ENCODE data around the gene GLYATL2. TPM values are rescaled to one million over a fixed set of nuclear protein-coding genes. Genes with fewer than 3 reads are reported as not detected.

Gene GLYATL2
- total and polyA plus RNA-seq, 4 donors: 0.24 TPM; not detected in 3

DNA sequence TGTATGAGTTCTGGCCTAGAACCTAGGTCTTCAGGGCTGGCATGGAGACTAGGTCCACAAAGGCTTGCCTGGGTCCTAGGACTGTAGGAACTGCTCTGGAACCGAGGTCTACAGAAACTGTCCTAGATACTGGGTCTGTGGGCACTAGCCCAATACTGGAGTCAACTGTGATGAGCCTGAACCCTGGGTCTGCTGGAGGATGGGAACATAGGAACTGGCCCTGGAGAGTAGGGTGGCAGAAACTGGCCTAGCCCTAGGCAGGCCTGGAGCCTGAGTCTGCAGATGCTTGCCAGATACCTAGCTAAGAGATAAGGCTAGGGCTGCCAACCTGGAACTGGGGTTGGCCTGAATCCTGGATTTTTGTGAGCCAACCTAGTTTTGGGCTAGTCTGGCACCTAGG, 19.2 kb upstream of the GLYATL2 start:
- H3K27me3 ChIP-seq (ENCODE audit: control insufficient read depth in 1 of 2, insufficient read depth in 2 of 2, low read length in 1 of 2): no peaks in the 10 kb centered on the region
- H3K4me3 ChIP-seq (ENCODE audit: low read length in 2 of 2): no peak overlapping the region
- WGBS, 2 donors: 55 to 73% methylated on average over 1 of the region's 1 CpG
- H3K27ac ChIP-seq (ENCODE audit: low read depth in 1 of 2, low read length in 2 of 2): no peak overlapping the region
- DNase-seq (no peak), ATAC-seq (ENCODE audit: low FRiP score) (no peak)
- no peaks in the 10 kb centered on the region for H3K36me3 ChIP-seq (ENCODE audit: control insufficient read depth in 1 of 2, insufficient read depth in 2 of 2, low read length in 1 of 2)
- intact Hi-C loops (cut with DNase I): no loop called here
- H3K9me3 ChIP-seq (ENCODE audit: control insufficient read depth, low read length): no peaks in the 10 kb centered on the region
- H3K4me1 ChIP-seq (ENCODE audit: control insufficient read depth in 1 of 2, insufficient read depth in 2 of 2, low read length in 2 of 2): no peaks in the 10 kb centered on the region

DNA sequence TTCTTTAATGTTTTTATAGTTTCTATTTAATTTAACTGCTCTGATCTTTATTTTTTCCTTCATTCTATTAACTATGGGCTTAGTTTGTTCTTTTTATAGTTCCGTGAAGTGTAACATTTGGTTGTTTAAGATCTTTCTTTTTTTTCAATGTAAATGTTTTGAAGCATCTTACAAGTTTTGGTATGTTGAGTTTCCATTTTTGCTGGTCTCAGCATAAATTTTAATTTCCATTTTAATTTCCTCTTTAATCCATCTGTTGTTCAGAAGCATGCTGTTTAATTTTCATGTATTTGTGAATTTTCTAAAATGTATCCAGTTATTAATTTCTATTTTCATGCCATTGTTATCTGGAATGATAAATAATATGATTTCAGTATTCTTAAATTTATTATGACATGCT, 17.0 kb upstream of the GLYATL2 start:
- Histone ChIP-seq H3K9me3 (ENCODE audit: control insufficient read depth, low read length) (no peaks in the 10 kb centered on the region), H3K36me3 (ENCODE audit: control insufficient read depth in 1 of 2, insufficient read depth in 2 of 2, low read length in 1 of 2) (no peaks in the 10 kb centered on the region), H3K27me3 (ENCODE audit: control insufficient read depth in 1 of 2, insufficient read depth in 2 of 2, low read length in 1 of 2) (no peaks in the 10 kb centered on the region), H3K4me3 (ENCODE audit: low read length in 2 of 2) (no peak overlapping the region), H3K27ac (ENCODE audit: low read depth in 1 of 2, low read length in 2 of 2) (no peak overlapping the region), H3K4me1 (ENCODE audit: control insufficient read depth in 1 of 2, insufficient read depth in 2 of 2, low read length in 2 of 2) (no peaks in the 10 kb centered on the region)
- DNase-seq (no peak), ATAC-seq (ENCODE audit: low FRiP score) (no peak)
- intact Hi-C loops (cut with DNase I): no loop called here
- 88 to 92% methylated on average over 1 of the region's 1 CpG for WGBS, 2 donors

DNA sequence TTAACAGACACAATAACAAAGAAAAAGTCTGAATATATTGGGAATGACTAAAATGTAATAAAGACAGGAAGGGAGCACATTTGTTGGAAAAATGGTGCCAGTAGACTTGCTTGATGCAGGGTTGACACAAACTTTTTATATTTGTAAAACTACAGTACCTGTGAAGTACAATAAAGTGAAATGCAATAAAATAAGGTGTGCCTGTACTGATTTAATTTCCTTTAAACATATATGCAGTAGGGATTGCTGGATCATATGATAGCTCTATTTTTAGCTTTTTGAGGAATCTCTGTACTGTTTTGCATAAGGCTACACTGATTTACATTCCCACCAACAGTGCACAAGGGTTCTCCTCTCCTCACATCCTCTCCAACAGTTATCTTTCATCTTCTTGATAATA, 12.3 kb upstream of the GLYATL2 start:
- intact Hi-C loops (cut with DNase I): no loop called here
- H3K9me3 ChIP-seq (ENCODE audit: control insufficient read depth, low read length): no peaks in the 10 kb centered on the region
- H3K27ac ChIP-seq (ENCODE audit: low read depth in 1 of 2, low read length in 2 of 2): no peak overlapping the region
- no peaks in the 10 kb centered on the region for H3K4me1 ChIP-seq (ENCODE audit: control insufficient read depth in 1 of 2, insufficient read depth in 2 of 2, low read length in 2 of 2)
- no peak for DNase-seq
- no peak overlapping the region for H3K4me3 ChIP-seq (ENCODE audit: low read length in 2 of 2)
- no peak for ATAC-seq (ENCODE audit: low FRiP score)
- no peaks in the 10 kb centered on the region for H3K27me3 ChIP-seq (ENCODE audit: control insufficient read depth in 1 of 2, insufficient read depth in 2 of 2, low read length in 1 of 2)
- H3K36me3 ChIP-seq (ENCODE audit: control insufficient read depth in 1 of 2, insufficient read depth in 2 of 2, low read length in 1 of 2): no peaks in the 10 kb centered on the region

DNA sequence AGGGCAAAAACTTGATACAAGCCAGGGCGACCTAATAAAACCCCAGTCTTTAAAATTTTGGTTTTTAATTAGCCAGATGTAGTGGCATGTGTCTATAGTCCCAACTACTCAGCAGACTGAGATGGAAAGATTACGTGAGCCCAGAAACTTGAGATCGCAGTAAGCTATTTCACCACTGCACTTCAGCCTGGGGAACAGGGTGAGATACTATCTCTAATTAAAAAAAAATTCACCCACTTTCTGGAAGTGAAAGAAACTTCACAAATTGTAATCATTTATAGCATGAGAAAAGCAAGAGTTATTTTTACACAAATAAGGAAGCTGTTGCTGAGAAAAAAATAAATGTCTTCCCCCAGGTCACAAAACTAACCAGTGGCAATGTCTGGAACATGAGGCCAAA, 882 bp upstream of the GLYATL2 start:
- DNase-seq (no peak), ATAC-seq (ENCODE audit: low FRiP score) (no peak)
- no peak overlapping the region for H3K4me3 ChIP-seq (ENCODE audit: low read length in 2 of 2)
- H3K27me3 ChIP-seq (ENCODE audit: control insufficient read depth in 1 of 2, insufficient read depth in 2 of 2, low read length in 1 of 2): no peaks in the 10 kb centered on the region
- intact Hi-C loops (cut with DNase I): no loop called here
- no peak overlapping the region for H3K27ac ChIP-seq (ENCODE audit: low read depth in 1 of 2, low read length in 2 of 2)
- no peaks in the 10 kb centered on the region for H3K36me3 ChIP-seq (ENCODE audit: control insufficient read depth in 1 of 2, insufficient read depth in 2 of 2, low read length in 1 of 2)
- H3K9me3 ChIP-seq (ENCODE audit: control insufficient read depth, low read length): no peaks in the 10 kb centered on the region
- WGBS, 2 donors: 77 to 79% methylated on average over 3 of the region's 3 CpGs
- H3K4me1 ChIP-seq (ENCODE audit: control insufficient read depth in 1 of 2, insufficient read depth in 2 of 2, low read length in 2 of 2): no peaks in the 10 kb centered on the region

DNA sequence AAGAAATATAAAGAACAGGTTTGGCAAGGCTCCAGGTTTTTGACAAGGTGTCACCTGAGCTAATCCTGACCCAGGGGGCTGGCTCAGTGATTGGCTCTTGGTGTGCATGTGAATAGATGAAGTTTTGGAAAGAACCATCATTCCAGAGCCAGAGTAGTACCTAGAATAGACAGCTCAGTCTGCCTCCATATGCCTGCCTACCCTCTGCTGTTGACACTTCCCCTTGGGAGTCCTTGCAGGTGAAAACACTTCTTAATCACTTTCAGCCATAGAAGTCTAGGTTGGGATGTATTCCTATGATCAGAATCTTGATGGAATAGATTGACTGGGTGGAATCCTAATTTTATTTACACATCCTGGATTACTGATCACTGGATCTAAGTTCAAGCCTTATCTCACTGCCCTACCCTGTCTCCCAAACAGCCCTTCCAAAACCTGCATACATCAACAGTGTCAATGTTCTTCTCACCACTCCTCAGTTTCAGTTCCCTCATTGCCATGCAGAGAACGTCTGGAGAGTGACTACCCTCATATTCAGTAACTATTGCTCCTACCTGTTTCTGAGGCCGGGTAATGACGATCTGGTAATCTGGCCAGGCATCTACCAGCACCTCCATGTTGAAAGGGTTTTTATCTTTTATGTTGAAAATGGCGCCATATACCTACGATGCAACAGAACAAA, 6.7 kb downstream of the GLYATL2 start:
- DNase-seq: no peak
- intact Hi-C loops (cut with DNase I): no loop called here
- Histone ChIP-seq H3K4me3 (ENCODE audit: low read length in 2 of 2) (no peak overlapping the region), H3K36me3 (ENCODE audit: control insufficient read depth in 1 of 2, insufficient read depth in 2 of 2, low read length in 1 of 2) (no peaks in the 10 kb centered on the region), H3K27ac (ENCODE audit: low read depth in 1 of 2, low read length in 2 of 2) (no peak overlapping the region), H3K4me1 (ENCODE audit: control insufficient read depth in 1 of 2, insufficient read depth in 2 of 2, low read length in 2 of 2) (no peaks in the 10 kb centered on the region), H3K9me3 (ENCODE audit: control insufficient read depth, low read length) (peaks cover 3% of the 10 kb centered on the region), H3K27me3 (ENCODE audit: control insufficient read depth in 1 of 2, insufficient read depth in 2 of 2, low read length in 1 of 2) (no peaks in the 10 kb centered on the region)
- 83 to 89% methylated on average over 5 of the region's 5 CpGs for WGBS, 2 donors
- ATAC-seq (ENCODE audit: low FRiP score): no peak

DNA sequence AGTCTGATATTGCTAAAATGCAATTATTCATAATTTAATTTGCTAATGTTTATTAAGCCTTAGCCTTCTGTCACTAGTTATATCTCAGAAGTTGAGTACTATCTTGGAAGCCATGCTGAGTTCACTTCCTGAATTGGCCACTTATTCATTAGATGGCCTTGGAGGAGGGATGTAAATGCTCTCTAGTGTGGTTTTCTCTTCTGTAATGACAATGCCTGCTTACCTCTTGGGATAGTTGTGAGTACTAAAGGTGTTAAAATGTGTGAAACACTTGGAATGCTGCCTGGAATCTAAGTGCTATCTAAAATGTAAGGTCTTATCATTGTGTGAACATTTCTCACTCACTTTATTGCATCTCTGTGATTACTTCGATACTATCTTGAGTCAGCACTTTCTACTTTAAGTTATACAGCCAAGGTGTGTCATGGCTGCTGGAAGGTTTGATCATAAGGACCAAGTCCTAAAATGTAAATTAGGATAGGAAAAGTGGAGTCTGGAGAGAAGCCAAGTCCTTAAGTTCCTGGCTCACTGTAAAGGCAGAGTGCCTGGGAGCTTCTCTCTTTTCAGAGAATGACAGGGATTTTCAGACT, 12.4 kb downstream of the GLYATL2 start:
- WGBS, 2 donors: 74 to 94% methylated on average over 1 of the region's 1 CpG
- no peak overlapping the region for H3K4me3 ChIP-seq (ENCODE audit: low read length in 2 of 2)
- H3K9me3 ChIP-seq (ENCODE audit: control insufficient read depth, low read length): peaks cover 1% of the 10 kb centered on the region
- no peaks in the 10 kb centered on the region for H3K4me1 ChIP-seq (ENCODE audit: control insufficient read depth in 1 of 2, insufficient read depth in 2 of 2, low read length in 2 of 2)
- H3K27me3 ChIP-seq (ENCODE audit: control insufficient read depth in 1 of 2, insufficient read depth in 2 of 2, low read length in 1 of 2): no peaks in the 10 kb centered on the region
- DNase-seq: no peak
- no peak for ATAC-seq (ENCODE audit: low FRiP score)
- intact Hi-C loops (cut with DNase I): no loop called here
- H3K27ac ChIP-seq (ENCODE audit: low read depth in 1 of 2, low read length in 2 of 2): no peak overlapping the region
- H3K36me3 ChIP-seq (ENCODE audit: control insufficient read depth in 1 of 2, insufficient read depth in 2 of 2, low read length in 1 of 2): no peaks in the 10 kb centered on the region

DNA sequence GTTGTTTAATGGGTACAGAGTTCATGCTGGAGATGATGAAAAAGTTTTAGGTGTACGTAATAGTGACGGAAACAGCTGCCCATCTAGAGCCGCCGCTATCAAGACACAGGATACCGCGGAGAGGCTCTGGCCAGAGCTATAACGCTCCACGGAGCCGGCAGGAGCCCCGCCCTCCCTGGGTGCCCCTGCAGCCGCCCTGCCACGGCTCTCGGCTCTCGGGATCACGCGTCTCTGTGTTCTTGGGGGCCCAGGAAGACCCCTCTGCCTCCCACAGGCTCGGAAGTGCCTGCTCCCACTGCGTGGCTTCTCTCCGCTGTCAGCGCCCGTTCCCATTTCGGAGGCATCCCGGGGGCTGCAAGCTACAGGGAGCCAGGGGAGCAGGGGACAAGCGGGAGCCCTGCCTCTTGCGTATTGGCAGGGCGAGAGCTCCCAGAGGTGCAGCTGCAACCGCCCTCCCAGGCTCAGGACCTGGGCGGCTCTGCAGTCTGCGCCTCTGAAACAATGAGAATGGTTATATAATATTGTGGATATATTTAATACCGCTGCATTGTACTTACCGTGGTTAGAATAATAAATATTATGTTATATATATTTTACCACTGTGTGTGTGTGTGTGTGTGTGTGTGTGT, 13.7 kb downstream of the GLYATL2 start:
- no peak overlapping the region for H3K4me3 ChIP-seq (ENCODE audit: low read length in 2 of 2)
- DNase-seq: no peak
- H3K27ac ChIP-seq (ENCODE audit: low read depth in 1 of 2, low read length in 2 of 2): no peak overlapping the region
- WGBS, 2 donors: 28 to 41% methylated on average over 27 to 31 of the region's 31 CpGs
- intact Hi-C loops (cut with DNase I): no loop called here
- no peaks in the 10 kb centered on the region for H3K27me3 ChIP-seq (ENCODE audit: control insufficient read depth in 1 of 2, insufficient read depth in 2 of 2, low read length in 1 of 2)
- H3K36me3 ChIP-seq (ENCODE audit: control insufficient read depth in 1 of 2, insufficient read depth in 2 of 2, low read length in 1 of 2): no peaks in the 10 kb centered on the region
- H3K9me3 ChIP-seq (ENCODE audit: control insufficient read depth, low read length): peaks cover 1% of the 10 kb centered on the region
- H3K4me1 ChIP-seq (ENCODE audit: control insufficient read depth in 1 of 2, insufficient read depth in 2 of 2, low read length in 2 of 2): no peaks in the 10 kb centered on the region
- no peak for ATAC-seq (ENCODE audit: low FRiP score)

DNA sequence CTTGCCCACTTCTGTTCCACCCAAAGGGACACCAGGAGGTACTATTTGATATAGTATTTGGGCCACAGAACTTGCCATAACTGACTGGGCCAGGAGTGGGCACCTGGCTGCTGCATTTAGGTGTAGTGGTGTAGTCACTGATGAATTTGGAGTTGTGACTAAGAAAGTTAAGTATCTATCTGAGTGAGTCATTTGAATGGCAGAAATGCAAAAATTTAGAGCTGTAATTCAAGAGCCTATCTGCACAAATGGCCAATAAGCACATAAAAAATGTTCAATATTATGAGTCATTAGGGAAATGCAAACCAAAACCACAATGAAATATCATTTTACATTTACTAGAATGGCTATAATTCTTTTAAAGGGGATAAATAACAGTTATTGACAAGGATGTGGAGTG, 14.7 kb downstream of the GLYATL2 start:
- H3K36me3 ChIP-seq (ENCODE audit: control insufficient read depth in 1 of 2, insufficient read depth in 2 of 2, low read length in 1 of 2): no peaks in the 10 kb centered on the region
- intact Hi-C loops (cut with DNase I): no loop called here
- H3K27me3 ChIP-seq (ENCODE audit: control insufficient read depth in 1 of 2, insufficient read depth in 2 of 2, low read length in 1 of 2): no peaks in the 10 kb centered on the region
- no peak for DNase-seq
- H3K27ac ChIP-seq (ENCODE audit: low read depth in 1 of 2, low read length in 2 of 2): no peak overlapping the region
- ATAC-seq (ENCODE audit: low FRiP score): no peak
- peaks cover 1% of the 10 kb centered on the region for H3K9me3 ChIP-seq (ENCODE audit: control insufficient read depth, low read length)
- no peak overlapping the region for H3K4me3 ChIP-seq (ENCODE audit: low read length in 2 of 2)
- H3K4me1 ChIP-seq (ENCODE audit: control insufficient read depth in 1 of 2, insufficient read depth in 2 of 2, low read length in 2 of 2): no peaks in the 10 kb centered on the region

DNA sequence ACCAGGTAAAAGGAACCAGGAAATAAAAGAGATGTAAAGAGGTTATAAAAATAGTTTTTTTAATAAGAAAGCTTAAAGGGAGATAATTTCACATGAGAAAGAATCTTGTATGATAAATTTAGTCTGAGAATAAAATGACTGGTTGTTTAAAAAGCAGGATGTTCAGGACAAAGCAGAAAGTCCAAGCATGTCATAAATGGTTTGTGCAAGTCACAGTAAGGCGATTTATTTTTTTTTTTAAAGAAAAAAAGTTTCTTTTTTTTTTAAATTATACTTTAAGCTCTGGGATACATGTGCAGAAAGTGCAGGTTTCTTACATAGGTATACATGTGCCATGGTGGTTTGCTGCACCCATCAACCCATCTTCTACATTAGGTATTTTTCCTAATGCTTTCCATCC, 30.8 kb downstream of the GLYATL2 start:
- no peak overlapping the region for H3K4me3 ChIP-seq (ENCODE audit: low read length in 2 of 2)
- intact Hi-C loops (cut with DNase I): no loop called here
- H3K36me3 ChIP-seq (ENCODE audit: control insufficient read depth in 1 of 2, insufficient read depth in 2 of 2, low read length in 1 of 2): no peaks in the 10 kb centered on the region
- no peaks in the 10 kb centered on the region for H3K27me3 ChIP-seq (ENCODE audit: control insufficient read depth in 1 of 2, insufficient read depth in 2 of 2, low read length in 1 of 2)
- 72 to 77% methylated on average over 1 of the region's 1 CpG for WGBS, 2 donors
- no peak overlapping the region for H3K27ac ChIP-seq (ENCODE audit: low read depth in 1 of 2, low read length in 2 of 2)
- ATAC-seq (ENCODE audit: low FRiP score): no peak
- H3K9me3 ChIP-seq (ENCODE audit: control insufficient read depth, low read length): peaks cover 3% of the 10 kb centered on the region
- DNase-seq: no peak
- H3K4me1 ChIP-seq (ENCODE audit: control insufficient read depth in 1 of 2, insufficient read depth in 2 of 2, low read length in 2 of 2): no peaks in the 10 kb centered on the region

All from aorta (tissue), 5 donors.